ENCODE data around the gene VNN1.

GRCh38 chr6:132675749-132676148 lies 38.1 kb downstream of the VNN1 start:
- TF ChIP-seq CTCF (IDR thresholded peaks at IDR 0.05) (no peak), ZFX (IDR thresholded peaks at IDR 0.05; ENCODE audit: borderline replicate concordance) (no peak)

Measured in 22Rv1 (cell line).